Iris pigment epithelial cell (primary cell): Measurements from ENCODE around the gene ZFYVE21.

ENCODE experiments used
- DNase-seq: peaks from one replicate; pipeline ENCODE4 v3.0.0-alpha.2; 2011; ENCODE audit warnings: low read depth

ZFYVE21 gene

DNA sequence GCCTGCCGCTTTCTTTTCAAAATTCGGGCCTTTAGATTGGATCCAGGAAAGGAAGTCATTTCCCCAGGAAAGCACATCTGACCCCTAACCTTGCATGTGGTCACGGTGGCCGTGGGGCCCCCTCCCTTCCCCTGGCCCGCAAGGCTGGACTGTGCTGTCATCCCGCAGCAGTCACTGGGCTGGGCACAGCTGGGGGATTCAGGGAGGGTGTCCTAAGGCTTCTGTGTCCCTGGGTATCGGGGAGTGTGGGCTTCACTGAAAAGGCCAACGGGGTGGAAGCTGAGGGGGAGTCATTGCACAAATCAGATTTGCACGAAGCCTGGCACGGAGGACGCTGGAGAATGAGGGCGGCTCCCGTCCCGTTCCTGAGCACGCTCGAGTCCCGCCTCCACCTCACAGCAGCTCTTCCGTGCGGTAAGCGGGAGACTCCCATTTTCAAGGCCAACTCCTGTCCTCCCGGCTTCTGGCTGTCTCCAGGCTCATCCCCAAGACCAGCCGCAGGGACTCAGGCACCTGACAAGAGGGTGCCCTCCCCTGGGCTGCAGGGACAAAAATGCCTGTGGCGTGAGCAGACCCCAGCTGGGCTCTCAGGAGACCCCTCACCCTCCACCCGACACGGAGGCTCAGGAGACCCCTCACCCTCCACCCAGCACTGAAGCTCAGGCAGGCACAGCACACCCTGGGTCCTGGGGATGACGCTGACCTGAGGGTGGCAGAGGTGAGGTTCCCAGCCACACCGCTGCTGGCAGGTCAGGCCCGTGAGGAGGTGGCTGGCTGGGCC is 9.9 kb upstream of the ZFYVE21 start:
- DNase-seq, result no peak

DNA sequence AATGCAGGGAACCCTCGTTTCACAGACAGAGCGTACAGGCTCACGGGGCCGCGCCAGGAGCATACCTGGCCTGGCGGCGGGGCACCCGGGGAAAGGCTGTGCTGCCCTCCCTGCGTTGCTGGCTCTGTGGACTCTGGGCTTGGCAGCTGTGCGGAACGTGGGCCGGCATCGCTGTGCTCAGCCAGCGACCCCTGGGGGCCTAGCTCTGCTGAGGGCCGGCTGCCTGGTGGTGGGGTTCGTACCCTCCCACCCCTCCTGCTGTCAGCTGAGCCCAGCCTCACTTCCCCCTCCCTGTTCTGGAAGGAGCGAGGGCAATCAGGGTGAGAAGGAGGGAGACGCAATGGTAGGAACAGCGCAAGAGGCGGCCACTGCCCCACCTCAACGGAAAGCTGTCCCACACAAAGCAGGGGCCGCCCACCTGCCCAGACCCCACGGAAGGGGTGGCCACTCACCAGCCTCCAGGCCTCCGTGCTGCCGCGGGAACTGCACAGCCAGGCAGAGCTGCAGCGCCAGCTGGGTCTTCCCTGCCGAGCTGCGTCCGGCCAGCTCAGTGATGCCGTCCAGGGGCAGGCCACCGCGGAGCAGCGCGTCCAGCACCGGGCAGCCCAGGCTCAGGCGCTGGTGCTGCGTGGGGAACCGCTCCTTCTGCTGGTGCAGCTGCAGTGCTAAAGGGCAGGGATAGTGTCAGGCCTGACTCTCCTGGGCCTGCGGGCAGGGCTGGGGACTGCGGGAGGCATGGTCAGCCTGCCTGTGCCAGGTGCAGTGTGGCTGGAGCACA is 8.9 kb upstream of the ZFYVE21 start:
- no peak for DNase-seq

DNA sequence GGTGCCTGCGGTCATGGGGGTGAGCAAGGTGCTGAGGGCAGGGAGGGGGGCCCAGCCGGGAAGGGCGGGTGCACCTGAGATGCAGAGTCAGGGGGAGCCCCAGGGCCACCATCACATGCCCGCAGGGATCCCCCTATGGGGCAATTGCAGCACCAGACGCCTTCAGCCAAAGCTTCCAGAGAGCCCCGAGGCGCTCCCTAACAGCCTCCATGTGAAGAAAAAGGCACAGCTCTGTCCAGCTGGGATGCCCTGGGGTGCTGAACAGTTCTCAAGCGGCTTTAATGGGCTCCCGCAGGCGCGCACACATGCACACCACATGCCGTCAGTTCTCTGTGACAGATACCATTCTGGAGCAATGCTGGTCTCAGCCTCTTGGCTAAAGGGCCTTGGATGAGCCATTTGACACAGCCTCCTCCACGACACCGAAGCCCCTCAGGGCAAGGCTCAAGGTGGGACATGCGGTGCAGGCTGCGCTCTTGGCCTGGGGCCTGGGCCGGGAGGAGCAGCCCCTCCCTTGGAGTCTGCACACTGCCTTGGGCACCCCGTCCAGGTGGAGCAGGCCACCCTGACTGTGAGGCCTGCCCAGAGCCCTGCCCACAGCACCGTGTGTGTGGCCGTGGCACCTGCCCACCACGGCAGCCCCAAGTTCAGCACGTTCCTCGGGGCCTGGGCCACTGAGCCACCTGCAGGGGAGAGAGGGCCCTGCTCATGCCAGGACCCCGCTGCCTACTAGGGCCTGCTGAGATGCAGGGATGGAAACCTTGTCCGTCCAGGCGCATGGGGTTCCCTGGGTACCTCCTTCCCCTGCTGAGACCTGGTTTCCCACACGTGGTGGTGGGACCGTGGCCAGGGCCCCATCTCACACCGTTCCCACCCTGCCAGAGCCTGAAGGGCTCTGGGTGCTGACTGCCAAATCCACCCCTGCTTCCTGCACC is 8.0 kb upstream of the ZFYVE21 start:
- DNase-seq, result no peak

DNA sequence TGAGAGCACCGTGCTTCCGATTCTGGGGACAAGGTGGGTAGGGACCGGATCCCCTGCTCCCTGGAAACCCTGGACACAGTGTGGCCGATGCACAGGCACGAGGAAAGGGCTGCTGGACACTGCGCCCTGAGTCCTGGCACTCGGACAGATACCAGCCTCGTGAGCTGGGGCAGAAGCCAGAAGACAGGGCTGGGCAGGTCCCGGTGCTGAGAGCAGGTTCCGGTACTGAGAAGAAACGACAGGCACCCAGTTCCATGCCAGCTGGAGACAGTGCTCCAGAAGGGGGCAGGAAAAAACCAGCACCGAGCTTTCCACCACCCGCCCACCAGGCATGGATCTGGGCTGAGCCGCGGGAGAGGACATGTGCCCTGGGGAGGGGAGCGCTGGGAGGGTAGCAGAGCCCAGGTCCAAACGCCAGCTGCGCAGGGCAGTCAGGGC is 6.8 kb upstream of the ZFYVE21 start:
- no peak for DNase-seq

DNA sequence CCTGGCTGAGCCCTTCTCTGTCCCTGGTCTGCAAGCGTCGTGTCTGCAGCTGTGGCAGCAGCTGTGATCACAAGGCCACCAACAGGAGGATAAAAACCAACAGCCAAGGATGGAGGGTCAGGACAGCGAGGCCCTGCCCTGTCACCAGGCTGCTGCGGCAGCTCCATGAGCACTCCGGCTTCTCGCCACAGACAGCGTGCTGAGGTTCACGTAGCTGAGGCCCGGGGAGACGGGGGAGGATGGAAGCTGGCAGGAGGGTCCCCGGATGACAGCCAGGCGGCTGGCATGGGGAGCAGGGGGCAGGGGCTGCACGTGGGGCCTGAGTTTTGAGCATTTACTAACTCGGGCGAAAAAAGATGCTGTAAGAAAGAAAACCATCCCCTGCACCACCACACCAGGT is 5.8 kb upstream of the ZFYVE21 start:
- no peak for DNase-seq

DNA sequence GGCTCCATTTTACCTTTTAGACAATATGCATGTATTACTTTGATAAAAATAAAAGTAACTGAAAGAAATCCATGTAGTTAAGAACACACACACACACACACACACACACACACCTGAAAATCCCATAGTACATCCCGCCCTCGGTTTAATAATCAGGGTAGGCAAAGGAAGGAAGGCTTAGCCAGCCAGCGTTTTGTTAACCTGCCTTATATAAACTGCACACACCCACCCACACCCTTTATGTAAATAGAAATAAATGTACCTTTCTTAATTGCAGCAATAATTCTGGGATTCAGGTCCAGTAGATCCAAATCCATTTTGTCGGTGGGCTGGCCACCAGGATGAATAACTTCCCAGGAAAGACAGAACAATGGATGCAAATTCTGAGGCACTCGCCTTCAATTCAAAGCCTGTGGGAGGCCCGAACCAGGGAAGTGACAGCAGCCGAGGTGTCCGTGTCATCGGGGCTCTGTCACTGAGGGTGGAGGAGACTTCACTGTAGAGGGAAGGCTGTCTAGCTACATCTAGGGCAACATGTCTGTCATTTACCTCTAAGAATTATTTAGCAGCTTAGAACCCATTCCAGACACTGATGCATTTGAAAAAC is 4.7 kb upstream of the ZFYVE21 start:
- DNase-seq, result no peak

DNA sequence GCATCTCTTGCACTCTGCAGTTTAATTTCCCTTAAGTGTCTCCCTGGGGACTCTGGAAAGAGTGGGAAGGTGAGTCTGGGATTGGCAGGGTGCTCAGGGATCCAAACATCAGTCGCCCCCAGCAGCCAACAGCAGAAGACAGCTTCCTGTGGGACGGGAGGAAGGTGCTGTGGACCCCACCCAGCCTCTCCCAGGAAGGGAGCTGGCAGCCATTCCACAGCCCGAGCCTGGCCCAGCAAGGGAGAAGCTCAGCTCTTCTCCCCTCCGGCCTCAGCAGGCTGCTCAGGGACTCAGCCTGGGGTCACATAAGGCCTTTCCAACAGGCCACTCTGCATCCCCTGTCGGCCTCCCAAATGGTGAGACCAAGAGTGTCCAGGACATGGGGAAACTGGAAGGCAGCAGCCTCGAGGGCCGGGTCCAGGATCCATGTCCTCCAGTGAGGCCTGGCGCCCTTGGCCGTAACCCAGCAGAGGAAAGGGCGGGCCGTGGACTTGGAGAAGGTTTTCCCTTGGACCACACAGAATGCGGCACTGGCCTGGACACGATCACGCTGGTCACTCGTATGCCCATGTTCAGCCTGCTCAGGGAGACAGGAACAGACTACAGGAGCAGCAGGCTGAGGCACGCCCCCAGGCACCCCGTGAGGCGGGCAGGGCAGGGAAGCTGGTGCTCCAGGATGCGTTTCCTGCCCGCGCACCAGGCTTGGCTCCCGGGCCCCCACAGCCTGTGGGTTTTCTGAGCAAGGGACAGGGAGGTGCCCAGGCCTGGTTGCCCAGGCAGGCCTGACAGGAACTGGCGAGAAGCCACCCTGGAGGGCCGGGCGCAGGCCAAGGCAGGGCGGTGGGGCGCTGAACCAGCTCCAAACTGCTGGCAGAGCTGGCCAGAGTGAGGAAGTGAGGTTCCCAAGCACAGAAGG is 3.8 kb upstream of the ZFYVE21 start:
- DNase-seq, result no peak

DNA sequence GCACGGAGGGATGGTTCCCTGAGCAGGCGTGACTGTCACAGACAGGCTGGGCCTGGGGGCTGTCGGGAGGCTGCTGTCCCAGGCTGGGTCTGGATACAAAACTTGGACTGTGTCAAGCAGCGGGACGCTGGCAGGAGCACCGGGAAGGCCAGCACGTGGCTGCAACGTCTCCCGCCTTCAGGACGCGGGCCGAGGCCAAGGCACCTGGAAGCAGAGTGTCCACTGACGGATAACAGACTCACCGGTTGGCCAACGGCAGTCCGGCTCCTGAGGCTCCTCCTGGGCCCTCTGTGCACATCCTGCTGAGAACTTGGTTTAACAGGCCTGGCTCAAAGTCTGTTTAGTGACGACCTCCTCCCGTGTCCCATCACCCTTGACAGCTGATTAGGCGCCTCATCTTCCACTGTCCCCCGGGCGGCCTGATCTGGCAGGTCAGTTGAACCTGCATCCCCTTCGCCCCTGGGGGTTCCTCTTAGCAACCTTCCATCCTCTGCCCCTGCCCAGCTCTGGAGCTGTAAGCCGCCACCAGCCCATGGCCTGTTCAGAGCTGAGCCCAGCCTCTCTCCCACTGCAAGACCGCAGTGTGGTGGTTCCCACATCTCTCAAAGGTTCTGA is 2.9 kb upstream of the ZFYVE21 start:
- DNase-seq, result no peak

DNA sequence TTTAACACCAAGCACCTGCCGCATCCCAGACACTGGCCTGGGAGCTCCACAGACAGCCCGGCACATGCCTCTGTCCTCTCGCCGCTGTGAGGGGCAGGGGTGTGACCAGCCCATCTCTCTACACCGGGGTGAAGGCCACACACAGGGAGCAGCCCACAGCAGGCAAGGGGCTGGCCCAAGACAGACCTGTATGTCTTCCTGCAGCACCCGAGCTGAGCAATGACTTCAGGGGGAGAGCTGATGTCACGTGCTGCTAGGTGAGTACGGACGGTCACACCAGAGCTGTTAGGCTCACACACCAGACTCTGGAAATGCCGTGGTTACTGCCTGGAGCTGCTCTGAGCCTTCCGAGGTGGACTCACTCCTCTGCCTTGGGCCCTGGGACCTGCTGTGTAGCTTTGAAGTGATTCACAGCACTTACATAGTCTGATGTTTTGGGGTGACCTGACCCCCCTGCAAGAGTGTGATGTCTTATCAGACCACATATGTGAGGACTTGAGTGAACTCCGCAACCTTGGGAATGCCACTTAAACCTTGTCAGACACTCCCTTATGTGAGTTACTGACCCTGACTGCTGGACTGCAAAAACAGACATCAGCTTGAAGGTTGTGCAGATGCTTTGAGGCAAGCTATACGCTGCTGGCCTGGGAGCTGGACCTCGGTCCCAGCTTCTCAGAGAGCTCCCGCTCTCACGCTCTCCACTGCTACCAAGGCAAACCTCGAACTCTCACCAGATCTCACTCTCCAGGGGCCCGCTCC is 2.1 kb upstream of the ZFYVE21 start:
- DNase-seq, result no peak

DNA sequence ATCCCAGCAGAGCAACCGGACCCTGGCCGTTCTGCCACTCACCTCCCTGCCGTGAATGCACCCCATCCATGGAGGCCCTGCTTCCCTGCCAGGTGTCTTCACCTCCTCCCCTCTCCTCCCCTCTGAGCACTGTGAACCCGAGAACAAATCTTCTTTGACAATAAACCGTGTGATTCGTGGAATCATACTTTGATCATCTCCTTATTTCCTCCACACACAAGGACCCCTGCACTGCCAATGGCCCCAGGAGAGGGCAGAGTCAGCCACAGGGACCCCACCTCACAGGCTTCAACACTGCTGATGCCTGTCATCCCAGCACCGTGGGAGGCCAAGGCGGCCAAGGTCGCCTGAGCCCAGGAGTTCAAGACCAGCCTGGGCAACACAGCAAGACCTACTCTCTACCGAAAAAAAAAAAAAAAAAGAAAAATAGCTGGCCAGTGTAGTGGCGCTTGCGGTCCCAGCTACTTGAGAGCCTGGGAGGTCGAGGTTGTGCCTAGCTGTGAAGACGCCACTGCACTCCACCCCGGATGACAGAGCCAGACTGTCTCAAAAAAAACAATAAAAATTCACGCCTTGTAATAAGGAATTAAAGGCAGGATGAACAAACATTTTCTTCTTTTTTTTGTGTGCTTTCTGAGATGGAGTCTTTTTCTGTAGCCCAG is 1.4 kb upstream of the ZFYVE21 start:
- no peak for DNase-seq

DNA sequence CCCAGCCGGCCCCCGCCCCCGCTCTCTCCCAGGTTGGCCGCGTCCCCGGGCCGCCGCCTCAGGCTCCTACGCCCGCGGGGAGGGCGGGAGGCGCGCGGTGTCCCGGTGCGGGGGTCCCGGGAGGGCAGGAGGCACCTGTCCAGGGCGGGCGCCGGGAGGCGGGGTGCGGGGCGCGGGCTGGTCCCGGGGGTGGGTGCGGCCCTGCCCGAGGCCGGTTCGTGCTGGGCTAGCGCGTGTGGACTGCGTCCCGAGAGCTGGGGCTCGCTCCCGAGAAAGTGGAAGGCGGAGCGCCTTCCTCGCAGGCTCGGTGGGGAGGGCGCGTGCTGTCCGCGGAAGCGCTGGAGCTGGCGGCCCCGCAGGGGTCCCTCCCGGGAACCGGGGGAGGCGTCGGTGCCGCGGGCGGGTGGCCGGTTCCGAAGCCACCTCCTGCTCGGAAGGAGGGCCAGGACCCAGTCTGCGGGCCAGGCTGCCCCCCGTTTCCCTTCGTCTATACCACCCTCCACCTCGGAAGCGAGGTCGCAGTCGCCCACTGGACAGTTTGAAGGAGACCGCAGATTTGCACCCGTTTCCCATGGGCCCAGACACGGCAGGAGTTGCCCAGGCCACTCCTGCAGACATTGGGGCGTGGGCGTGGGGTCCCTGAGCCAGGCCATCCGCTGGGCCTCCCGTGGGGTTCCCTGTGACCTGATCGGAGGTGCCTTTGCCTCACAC is 636 bp downstream of the ZFYVE21 start:
- DNase-seq, result peak; percentile 34

DNA sequence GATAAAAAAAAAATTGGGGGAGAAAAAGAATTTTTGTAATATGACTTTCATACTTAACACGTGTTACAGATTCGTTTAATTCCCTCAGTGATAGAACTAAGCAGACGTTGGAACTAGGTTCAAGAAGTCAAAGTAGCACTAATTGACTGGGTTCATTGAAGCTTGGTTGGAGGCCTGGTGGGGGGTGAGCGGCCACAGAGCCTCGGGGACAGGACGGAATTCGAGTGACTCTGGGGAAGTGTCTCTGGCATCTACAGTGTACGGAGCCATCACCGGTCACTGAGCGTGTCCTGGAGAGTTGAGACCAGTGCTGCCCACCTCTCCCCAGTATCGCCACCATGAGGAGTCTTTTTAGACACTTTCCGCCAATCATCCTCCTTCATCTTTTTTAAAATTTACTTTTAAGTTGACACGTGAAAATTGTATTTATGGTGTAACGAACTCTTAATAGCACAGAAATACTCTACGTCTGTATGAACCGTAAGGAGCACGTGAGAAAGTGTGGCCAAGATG is 1.3 kb downstream of the ZFYVE21 start:
- no peak for DNase-seq

DNA sequence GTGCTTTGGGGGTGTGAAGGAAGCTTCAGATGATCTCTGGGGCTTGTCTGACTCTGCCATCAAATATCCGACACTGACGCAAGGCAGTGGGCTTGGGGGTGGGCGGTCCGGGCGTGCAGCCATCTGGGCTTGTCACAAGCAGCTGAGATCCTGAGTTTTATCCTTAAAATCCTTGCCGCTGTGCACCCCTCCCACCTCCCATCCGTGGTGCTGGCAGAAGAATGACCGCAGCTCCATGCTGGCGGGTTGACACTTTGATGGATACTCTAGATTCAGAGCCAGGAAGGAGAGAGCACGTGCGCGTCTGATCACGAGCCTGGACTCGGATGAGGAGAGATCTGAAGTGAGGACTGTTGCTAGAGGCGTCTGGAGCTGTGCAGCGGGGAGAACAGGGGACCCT is 3.0 kb downstream of the ZFYVE21 start:
- DNase-seq, result no peak

DNA sequence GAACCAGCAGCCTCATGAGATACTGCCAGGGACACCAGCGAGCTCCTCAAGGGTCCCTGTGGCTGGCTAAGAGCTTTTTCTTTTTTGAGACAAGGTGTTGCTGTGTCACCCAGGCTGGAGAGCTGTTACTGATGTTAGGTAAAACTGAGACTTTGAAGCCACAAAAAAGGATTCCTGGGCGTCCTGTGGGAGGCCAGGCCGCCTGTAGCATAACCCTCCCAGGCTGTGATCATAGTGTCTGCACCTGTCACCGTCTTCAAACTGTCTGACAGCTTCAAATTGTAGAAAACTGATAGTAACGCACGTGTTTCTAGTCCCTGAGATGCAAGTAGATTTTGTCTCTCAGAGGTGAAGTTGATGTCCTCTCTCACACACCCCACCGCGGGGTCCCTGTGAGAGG is 4.1 kb downstream of the ZFYVE21 start:
- no peak for DNase-seq

DNA sequence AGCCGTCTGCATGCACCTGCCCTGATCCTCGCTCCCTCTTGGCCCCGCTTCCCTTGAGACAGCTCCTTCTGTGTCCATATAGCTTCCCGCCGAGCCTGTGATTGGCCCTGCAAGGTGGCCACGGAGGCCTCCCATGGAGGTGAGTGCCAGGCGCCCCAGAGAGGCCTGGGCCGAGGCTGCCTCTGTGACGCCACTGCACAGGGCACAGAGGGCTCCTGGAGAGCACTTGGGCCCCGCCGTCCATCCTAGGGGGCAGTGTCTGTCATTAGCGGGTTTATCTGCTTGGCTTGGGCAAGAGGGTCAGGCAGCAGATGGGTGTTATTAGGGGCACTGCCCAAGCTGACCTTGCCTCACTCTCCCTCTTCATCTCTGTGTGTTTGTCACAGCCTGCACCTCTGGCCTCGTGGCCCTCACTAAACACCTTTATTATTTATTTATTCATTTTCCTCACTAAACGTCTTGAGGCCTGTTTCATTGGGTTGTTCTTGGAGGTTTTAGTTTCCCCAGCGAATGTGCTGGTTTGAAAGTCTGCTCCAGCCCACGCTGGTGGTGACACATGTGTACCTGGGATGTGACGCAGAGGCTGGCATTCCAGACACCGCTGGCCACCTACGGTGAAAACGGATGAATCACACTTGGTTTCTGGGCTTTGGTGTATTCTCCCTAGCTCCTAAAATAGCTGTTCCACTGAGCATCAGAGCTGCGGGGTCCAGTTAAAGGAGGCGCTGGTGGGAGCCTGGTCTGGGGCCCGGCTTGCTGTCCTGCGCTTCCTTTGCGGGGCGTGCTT is 5.9 kb downstream of the ZFYVE21 start:
- DNase-seq, result peak; percentile 60

DNA sequence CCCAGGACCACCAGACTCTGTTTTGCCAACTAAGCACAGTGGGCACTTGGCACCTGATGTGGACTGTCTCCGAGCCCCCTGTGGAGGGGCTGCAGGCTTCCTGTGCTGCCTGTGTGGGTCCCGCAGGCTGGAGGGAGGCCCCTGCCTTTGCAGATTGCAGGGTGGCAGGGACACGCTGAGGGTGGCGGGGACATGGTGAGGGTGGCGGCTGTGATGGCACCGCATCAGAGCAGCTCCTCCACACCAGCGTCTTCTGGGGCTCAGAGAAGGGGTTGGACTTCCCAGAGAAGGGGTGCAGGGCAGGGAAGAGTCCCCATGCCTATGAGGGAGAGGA is 8.1 kb downstream of the ZFYVE21 start:
- no peak for DNase-seq

DNA sequence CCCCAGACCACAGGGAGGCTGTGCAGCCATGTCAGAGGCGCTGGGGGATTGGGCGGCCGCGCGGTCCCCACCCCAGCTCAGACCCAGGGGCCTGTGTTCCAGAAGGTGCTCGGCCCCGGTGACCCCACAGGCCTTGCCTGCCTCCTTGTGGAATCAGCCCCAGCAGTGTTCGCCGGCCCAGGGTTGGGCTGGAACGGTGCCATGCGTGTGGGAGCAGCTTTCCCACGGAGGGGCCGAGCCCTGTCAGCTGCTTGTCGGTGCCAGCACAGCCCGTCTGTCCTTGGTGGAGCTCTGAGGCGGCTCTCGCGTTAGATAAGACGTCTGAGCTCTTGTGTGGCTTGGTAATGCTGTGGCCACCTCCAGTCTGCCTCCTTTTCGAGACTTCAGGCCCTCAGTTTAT is 8.5 kb downstream of the ZFYVE21 start:
- peak; percentile 47 for DNase-seq
